Parathyroid adenoma (tissue), 2 donors: ENCODE results near the gene CNOT6.

ENCODE experiments used
- H2AFZ ChIP-seq: fragments of 300-600 bp; sonication (generic); one replicate; pipeline ENCODE4 v1.7.0; 2017; ENCODE audit warnings: antibody characterized with exemption, mild to moderate bottlenecking
- H3K27ac ChIP-seq: fragments of 300-600 bp; sonication (generic); one replicate; pipeline ENCODE4 v1.7.0; 2017
- H3K27me3 ChIP-seq: fragments of 300-600 bp; sonication (generic); one replicate; pipeline ENCODE4 v1.7.0; 2017; ENCODE audit warnings: low read length; ENCODE audit not compliant: control insufficient read depth, insufficient read depth
- H3K36me3 ChIP-seq: fragments of 300-600 bp; sonication (generic); one replicate; pipeline ENCODE4 v1.7.0; 2017; ENCODE audit warnings: low read length; ENCODE audit not compliant: control insufficient read depth, insufficient read depth
- H3K4me1 ChIP-seq: fragments of 300-600 bp; sonication (generic); one replicate; pipeline ENCODE4 v1.7.0; 2017; ENCODE audit warnings: control low read depth
- H3K4me2 ChIP-seq: fragments of 300-600 bp; sonication (generic); one replicate; pipeline ENCODE4 v1.7.0; 2017; ENCODE audit warnings: low read length
- H3K4me3 ChIP-seq: fragments of 300-600 bp; sonication (generic); one replicate; pipeline ENCODE4 v1.7.0; 2017; ENCODE audit warnings: low read depth, low read length
- H3K79me2 ChIP-seq: fragments of 300-600 bp; sonication (generic); one replicate; pipeline ENCODE4 v1.7.0; 2017; ENCODE audit warnings: control low read depth
- H3K9ac ChIP-seq: fragments of 300-600 bp; sonication (generic); one replicate; pipeline ENCODE4 v1.7.0; 2017; ENCODE audit warnings: mild to moderate bottlenecking
- H3K9me3 ChIP-seq: fragments of 300-600 bp; sonication (generic); one replicate; pipeline ENCODE4 v1.7.0; 2017; ENCODE audit warnings: low read length; ENCODE audit not compliant: control insufficient read depth
- TF ChIP-seq, protein P1 (sequence below): fragments of 300-600 bp; sonication (generic); IDR thresholded peaks from one replicate; pipeline ENCODE4 v1.7.0; 2017; ENCODE audit warnings: antibody characterized with exemption, mild to moderate bottlenecking
- donor health status: primary hyperparathyroidism.

CNOT6 gene

DNA sequence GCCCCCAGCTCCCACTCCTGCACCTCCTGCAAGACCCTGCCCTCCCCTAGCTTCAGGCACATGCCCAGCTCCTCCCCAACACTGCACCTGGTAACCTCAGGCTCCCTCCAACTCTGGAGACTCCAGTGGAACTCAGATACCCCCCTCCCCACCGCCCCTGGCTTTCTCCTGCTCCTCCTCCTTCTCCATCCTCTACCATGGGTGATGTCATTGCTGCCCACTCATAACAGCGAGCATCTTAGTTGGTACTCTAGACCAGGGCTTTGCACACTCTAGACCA is 24.7 kb upstream of the CNOT6 start:
- no peaks in the 10 kb centered on the region for H3K9me3 ChIP-seq
- no peak overlapping the region for H3K27ac ChIP-seq
- H2AFZ ChIP-seq, result no peak overlapping the region
- H3K36me3 ChIP-seq, result no peaks in the 10 kb centered on the region
- TF ChIP-seq, protein P1, sequence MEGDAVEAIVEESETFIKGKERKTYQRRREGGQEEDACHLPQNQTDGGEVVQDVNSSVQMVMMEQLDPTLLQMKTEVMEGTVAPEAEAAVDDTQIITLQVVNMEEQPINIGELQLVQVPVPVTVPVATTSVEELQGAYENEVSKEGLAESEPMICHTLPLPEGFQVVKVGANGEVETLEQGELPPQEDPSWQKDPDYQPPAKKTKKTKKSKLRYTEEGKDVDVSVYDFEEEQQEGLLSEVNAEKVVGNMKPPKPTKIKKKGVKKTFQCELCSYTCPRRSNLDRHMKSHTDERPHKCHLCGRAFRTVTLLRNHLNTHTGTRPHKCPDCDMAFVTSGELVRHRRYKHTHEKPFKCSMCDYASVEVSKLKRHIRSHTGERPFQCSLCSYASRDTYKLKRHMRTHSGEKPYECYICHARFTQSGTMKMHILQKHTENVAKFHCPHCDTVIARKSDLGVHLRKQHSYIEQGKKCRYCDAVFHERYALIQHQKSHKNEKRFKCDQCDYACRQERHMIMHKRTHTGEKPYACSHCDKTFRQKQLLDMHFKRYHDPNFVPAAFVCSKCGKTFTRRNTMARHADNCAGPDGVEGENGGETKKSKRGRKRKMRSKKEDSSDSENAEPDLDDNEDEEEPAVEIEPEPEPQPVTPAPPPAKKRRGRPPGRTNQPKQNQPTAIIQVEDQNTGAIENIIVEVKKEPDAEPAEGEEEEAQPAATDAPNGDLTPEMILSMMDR, result no peak
- H3K4me2 ChIP-seq, result no peak overlapping the region
- H3K9ac ChIP-seq, result no peak overlapping the region
- no peaks in the 10 kb centered on the region for H3K27me3 ChIP-seq
- H3K4me3 ChIP-seq, result no peak overlapping the region
- H3K79me2 ChIP-seq, result no peaks in the 10 kb centered on the region
- no peaks in the 10 kb centered on the region for H3K4me1 ChIP-seq

DNA sequence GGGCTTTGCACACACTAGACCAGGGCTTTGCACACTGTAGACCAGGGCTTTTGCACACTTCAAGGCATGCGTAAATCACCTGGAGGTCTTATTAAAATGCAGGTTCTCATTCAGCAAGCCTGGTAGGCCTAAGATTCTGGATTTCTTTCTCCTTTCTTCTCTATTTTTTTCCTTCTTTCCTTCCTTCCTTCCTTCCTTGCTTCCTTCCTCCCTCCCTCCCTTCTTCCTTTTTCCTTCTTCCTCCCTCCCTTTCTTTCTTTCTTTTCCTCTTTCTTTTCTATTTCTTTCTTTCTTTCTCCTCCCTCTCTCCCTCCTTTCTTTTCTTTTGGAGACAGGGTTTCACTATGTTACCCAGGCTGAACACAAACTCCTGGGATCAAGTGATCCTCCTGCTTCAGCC is 24.3 kb upstream of the CNOT6 start:
- TF ChIP-seq, protein P1, result no peak
- H3K27ac ChIP-seq, result no peak overlapping the region

DNA sequence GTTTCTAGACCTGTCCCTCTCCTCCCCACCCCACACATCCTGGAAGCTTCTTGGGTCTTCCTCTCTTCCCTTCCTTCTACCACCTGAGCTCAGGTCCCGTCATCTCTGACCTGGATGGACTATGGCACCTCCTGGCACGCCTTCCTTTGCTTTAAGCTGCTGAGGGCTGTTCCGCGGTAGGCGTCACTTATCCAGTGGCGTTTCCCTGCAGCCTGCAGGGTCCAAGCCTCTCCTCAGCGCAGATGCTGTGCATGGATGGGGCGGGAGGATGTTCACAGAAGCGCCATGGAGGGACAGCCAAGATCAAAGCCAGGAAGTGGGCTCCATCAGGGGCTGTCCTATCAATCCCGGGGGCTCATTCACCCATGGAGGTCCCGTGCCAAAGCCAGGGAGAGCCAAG is 23.8 kb upstream of the CNOT6 start:
- TF ChIP-seq, protein P1, result no peak
- H3K27me3 ChIP-seq, result no peaks in the 10 kb centered on the region
- no peaks in the 10 kb centered on the region for H3K4me1 ChIP-seq
- H3K27ac ChIP-seq, result no peak overlapping the region
- no peak overlapping the region for H3K4me3 ChIP-seq
- no peaks in the 10 kb centered on the region for H3K36me3 ChIP-seq
- no peak overlapping the region for H2AFZ ChIP-seq
- no peaks in the 10 kb centered on the region for H3K9me3 ChIP-seq
- no peak overlapping the region for H3K9ac ChIP-seq
- H3K4me2 ChIP-seq, result no peak overlapping the region
- no peaks in the 10 kb centered on the region for H3K79me2 ChIP-seq

More for the DNA sequence above, 24.3 kb upstream of the CNOT6 start:
- no peaks in the 10 kb centered on the region for H3K79me2 ChIP-seq
- no peak overlapping the region for H3K9ac ChIP-seq
- no peak overlapping the region for H3K4me2 ChIP-seq
- no peaks in the 10 kb centered on the region for H3K9me3 ChIP-seq
- H3K4me3 ChIP-seq, result no peak overlapping the region
- no peaks in the 10 kb centered on the region for H3K27me3 ChIP-seq
- no peaks in the 10 kb centered on the region for H3K36me3 ChIP-seq
- no peak overlapping the region for H2AFZ ChIP-seq
- H3K4me1 ChIP-seq, result no peaks in the 10 kb centered on the region

DNA sequence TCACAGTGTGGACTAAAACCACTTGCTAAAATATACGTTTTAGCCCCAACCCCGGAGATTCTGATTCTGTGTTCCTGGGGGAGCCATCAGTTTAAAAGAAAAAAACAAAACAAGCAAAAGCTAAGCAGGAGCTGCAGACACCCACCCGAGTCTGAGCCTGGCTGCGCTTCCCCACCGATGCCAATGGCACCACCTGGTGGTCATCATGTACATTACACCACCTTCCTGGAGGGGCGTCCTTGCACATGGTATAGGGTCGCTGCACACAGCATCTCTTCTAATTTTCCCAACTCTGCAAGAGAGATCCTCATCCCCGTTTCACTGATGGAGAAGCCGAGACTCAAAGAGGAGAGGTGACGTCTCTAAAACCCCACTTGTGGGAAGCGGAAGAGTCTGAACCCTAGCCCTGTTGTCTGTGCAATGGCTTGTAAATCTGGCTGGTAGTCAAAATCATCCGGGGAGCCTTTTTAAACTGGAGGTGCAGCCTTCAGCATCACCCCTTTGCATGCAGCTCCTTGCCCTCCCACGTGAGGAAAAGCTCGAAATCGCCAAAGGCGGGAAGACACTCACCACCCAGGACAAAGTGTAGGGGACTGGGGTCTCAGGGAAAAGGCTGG is 23.1 kb upstream of the CNOT6 start:
- Histone ChIP-seq H3K4me2 (no peak overlapping the region), H3K27ac (no peak overlapping the region), H3K9ac (no peak overlapping the region), H3K4me1 (no peaks in the 10 kb centered on the region), H2AFZ (no peak overlapping the region), H3K27me3 (no peaks in the 10 kb centered on the region), H3K79me2 (no peaks in the 10 kb centered on the region), H3K4me3 (no peak overlapping the region), H3K36me3 (no peaks in the 10 kb centered on the region), H3K9me3 (no peaks in the 10 kb centered on the region)
- TF ChIP-seq, protein P1, result peak; percentile 91

DNA sequence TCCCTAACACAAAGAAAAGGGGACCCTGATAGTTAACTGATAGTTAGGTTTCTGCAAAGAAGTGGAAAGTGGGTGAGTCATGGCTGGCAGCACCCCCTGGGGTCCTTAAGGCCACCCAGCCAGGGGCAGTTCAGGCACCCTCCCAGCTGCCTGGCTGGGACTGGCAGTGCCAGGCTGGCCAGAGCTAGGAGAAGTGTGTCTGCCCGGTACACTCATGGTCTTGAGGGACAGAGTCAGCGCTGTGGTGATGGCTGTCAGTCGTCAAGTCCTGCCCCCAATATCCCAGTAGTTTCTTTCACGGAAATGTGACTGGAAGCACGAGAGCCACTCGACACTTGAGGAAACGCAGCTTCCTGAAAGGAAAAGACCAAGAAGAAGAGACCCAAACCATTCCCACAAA is 22.3 kb upstream of the CNOT6 start:
- no peak overlapping the region for H3K4me2 ChIP-seq
- no peaks in the 10 kb centered on the region for H3K36me3 ChIP-seq
- no peak overlapping the region for H3K9ac ChIP-seq
- H3K4me3 ChIP-seq, result no peak overlapping the region
- no peaks in the 10 kb centered on the region for H3K27me3 ChIP-seq
- TF ChIP-seq, protein P1, result no peak
- no peak overlapping the region for H3K27ac ChIP-seq
- no peaks in the 10 kb centered on the region for H3K4me1 ChIP-seq
- no peaks in the 10 kb centered on the region for H3K79me2 ChIP-seq
- no peak overlapping the region for H2AFZ ChIP-seq
- no peaks in the 10 kb centered on the region for H3K9me3 ChIP-seq
